Endothelial cell of umbilical vein (primary cell): ENCODE data around the gene ZMIZ1. TPM values are rescaled to one million over a fixed set of nuclear protein-coding genes. Genes with fewer than 3 reads are reported as not detected.

Experiments
- BruUV-seq: library from RNA; stranded (reverse); fragments of 400-500 nt; replicated peaks from 2 replicates; lab custom pipeline; 2021; lab: Mats Ljungman, UMichigan
- CTCF ChIA-PET: fragments of 300-600, 350-600 bp; sonication (Branson Sonifier 250); formaldehyde crosslinking; loops from one replicate; lab custom pipeline; 2021; ENCODE audit warnings: antibody characterized with exemption, inconsistent platforms; lab: Charles Lee
- POLR2A ChIA-PET: fragments of 300-600, 350-600 bp; sonication (Branson Sonifier 250); formaldehyde crosslinking; loops from one replicate; lab custom pipeline; 2021; ENCODE audit warnings: antibody characterized with exemption, inconsistent platforms; lab: Charles Lee
- DNase-seq: peaks from one replicate; pipeline ENCODE4 v3.0.0-alpha.2; 2011; ENCODE audit warnings: low read depth, low spot score
- FAIRE-seq: peaks from 2 replicates; lab custom pipeline; 2011; peaks lifted over from hg19 to GRCh38; lab: Jason Lieb, UNC
- H2AFZ ChIP-seq: 2 replicates; pipeline ENCODE4 v1.6.0; 2012; ENCODE audit warnings: low read depth, low read length, control low read depth, inconsistent platforms
- H3K27ac ChIP-seq: 2 replicates; pipeline ENCODE4 v1.5.1; 2011; ENCODE audit warnings: low read depth, mild to moderate bottlenecking, control low read depth, low read length, moderate library complexity; ENCODE audit not compliant: insufficient read depth
- H3K27me3 ChIP-seq, 2 experiments: 2 replicates each; pipeline versions ENCODE4 v1.6.0 to v1.6.1; 2011; ENCODE audit warnings: low read length in 2 of 2, mixed read lengths in 1 of 2; ENCODE audit not compliant: control insufficient read depth in 2 of 2, insufficient read depth in 2 of 2
- H3K36me3 ChIP-seq, 2 experiments: 2 replicates in 1 of 2; 3 replicates in 1 of 2; pipeline ENCODE4 v1.5.1; 2011; ENCODE audit warnings: low read length in 2 of 2, mild to moderate bottlenecking in 1 of 2, moderate library complexity in 1 of 2; ENCODE audit not compliant: control insufficient read depth in 2 of 2, insufficient read depth in 2 of 2; ENCODE audit errors: extremely low read depth in 1 of 2
- H3K4me1 ChIP-seq: 3 replicates; pipeline ENCODE4 v1.5.1; 2011; ENCODE audit warnings: mild to moderate bottlenecking, low read length; ENCODE audit not compliant: control insufficient read depth, insufficient read depth; ENCODE audit errors: extremely low read depth
- H3K4me2 ChIP-seq: 2 replicates; pipeline ENCODE4 v1.6.1; 2011; ENCODE audit warnings: low read length, control low read depth, mixed read lengths; ENCODE audit not compliant: insufficient read depth
- H3K4me3 ChIP-seq, 3 experiments: fragments of 200-600 bp in 1 of 3; sonication (generic), shearing (Covaris generic) in 1 of 3; replicated peaks in 1 of 3; 2 replicates each; pipeline ENCODE4 v1.5.1; 2011 to 2016; ENCODE audit warnings: control low read depth in 3 of 3, low read length in 3 of 3, mild to moderate bottlenecking in 2 of 3, inconsistent platforms in 1 of 3, low read depth in 1 of 3, moderate library complexity in 1 of 3; ENCODE audit not compliant: insufficient read depth in 1 of 3
- H3K79me2 ChIP-seq: 2 replicates; pipeline ENCODE4 v1.6.0; 2012; ENCODE audit warnings: low read length, inconsistent platforms; ENCODE audit not compliant: control insufficient read depth, insufficient read depth
- H3K9ac ChIP-seq: replicated peaks from 2 replicates; pipeline ENCODE3; 2011; ENCODE audit warnings: low read length, control low read depth; ENCODE audit not compliant: insufficient read depth; ENCODE audit errors: extremely low read depth
- H3K9me1 ChIP-seq: replicated peaks from 3 replicates; pipeline ENCODE4 v1.6.0; 2011; ENCODE audit warnings: mild to moderate bottlenecking, low read length; ENCODE audit not compliant: control insufficient read depth, insufficient read depth; ENCODE audit errors: extremely low read depth
- H3K9me3 ChIP-seq: replicated peaks from 2 replicates; pipeline ENCODE4 v1.5.1; 2012; ENCODE audit warnings: low read length, inconsistent platforms; ENCODE audit not compliant: control insufficient read depth, insufficient read depth
- H4K20me1 ChIP-seq: replicated peaks from 2 replicates; pipeline ENCODE3; 2011; ENCODE audit warnings: mild to moderate bottlenecking, low read length; ENCODE audit not compliant: control insufficient read depth, insufficient read depth; ENCODE audit errors: extremely low read depth
- CTCF ChIP-seq, 2 donors: IDR thresholded peaks; 1 replicate in 1 of 2; 2 replicates in 1 of 2; pipeline ENCODE4 v1.5.1; 2011; ENCODE audit warnings: low read length in 2 of 2, mild to moderate bottlenecking in 2 of 2, moderate library complexity in 2 of 2, control low read depth in 1 of 2, inconsistent platforms in 1 of 2, low read depth in 1 of 2; ENCODE audit not compliant: insufficient read depth in 1 of 2; ENCODE audit errors: extremely low read depth in 1 of 2
- EZH2 ChIP-seq: IDR thresholded peaks from 2 replicates; pipeline ENCODE4 v1.6.1; 2012; ENCODE audit warnings: borderline replicate concordance, low read depth, mild to moderate bottlenecking, moderate library complexity, low read length, inconsistent platforms; ENCODE audit not compliant: severe bottlenecking
- FOS ChIP-seq: IDR thresholded peaks from 2 replicates; pipeline ENCODE4 v1.6.1; 2011; ENCODE audit warnings: mild to moderate bottlenecking, low read length, moderate library complexity, borderline replicate concordance; ENCODE audit not compliant: insufficient read depth
- GATA2 ChIP-seq: IDR thresholded peaks from 2 replicates; pipeline ENCODE4 v1.7.0; 2011; ENCODE audit warnings: low read depth, mild to moderate bottlenecking, moderate library complexity, mixed read lengths, low read length; ENCODE audit not compliant: insufficient read length, insufficient read depth
- JUN ChIP-seq: IDR thresholded peaks from 2 replicates; pipeline ENCODE4 v1.6.1; 2011; ENCODE audit warnings: borderline replicate concordance, low read depth; ENCODE audit not compliant: insufficient read length, insufficient read depth
- MAX ChIP-seq: IDR thresholded peaks from 2 replicates; pipeline ENCODE4 v1.6.1; 2011; ENCODE audit not compliant: insufficient read depth, insufficient read length
- MYC ChIP-seq: IDR thresholded peaks from one replicate; pipeline ENCODE4 v1.6.1; 2011; ENCODE audit warnings: mild to moderate bottlenecking, low read depth, low read length
- POLR2A ChIP-seq: IDR thresholded peaks from 2 replicates; pipeline ENCODE4 v1.6.1; 2012; ENCODE audit warnings: low read depth, mild to moderate bottlenecking, control low read depth, low read length
- POLR2AphosphoS5 ChIP-seq: IDR thresholded peaks from 2 replicates; pipeline ENCODE4 v1.6.1; 2012; ENCODE audit warnings: low read depth, mild to moderate bottlenecking, control low read depth, low read length, moderate library complexity; ENCODE audit not compliant: insufficient read depth
- dilution Hi-C: fragments of 300-500 bp; cut with MboI; formaldehyde crosslinking; loops from one replicate; pipeline ENCODE4 v1.15.0; 2019; ENCODE audit warnings: low sequenced_read_pairs; ENCODE audit not compliant: extremely low pct_ligation_motif_present
- intact Hi-C: fragments of 100-400 bp; cut with micrococcal nuclease; formaldehyde crosslinking; loops from one replicate; pipeline ENCODE4 v1.10.0; 2022
- polyA plus RNA-seq, 4 experiments: library from polyadenylated mRNA; depleted of rRNA in 3 of 4; stranded (reverse) in 3 of 4; unstranded in 1 of 4; fragments of >200 nt; gene quantifications; 2 replicates each; pipeline versions ENCODE4 v1.2.1 to v1.2.3, GENCODE V29; 2011 to 2012; ENCODE audit warnings: missing spikeins in 1 of 4
- total RNA-seq: library from RNA; stranded (reverse); gene quantifications from 2 replicates; pipeline ENCODE4 v1.2.3, GENCODE V29; 2021

ZMIZ1 gene
- total and polyA plus RNA-seq, 2 donors (not counting 3 experiments of a cell fraction or from before 2014, with no cell fraction given): 12.5 to 46.7 TPM

GRCh38 chr10:79084972-79085597, 16.3 kb downstream of the ZMIZ1 start:
- ChIA-PET POLR2A (no interaction called here), CTCF (interaction anchor here (1.1 to 1.4 kb wide), 5 partner anchors 9 to 110 kb away, joined by 3 to 4 read pairs (median 3); no protein-coding TSS in a partner anchor)
- Histone ChIP-seq H2AFZ (no peak overlapping the region), H3K9me1 (no peaks in the 10 kb centered on the region), H3K4me1 (peaks cover 22% of the 10 kb centered on the region), H3K79me2 (peaks cover 90% of the 10 kb centered on the region), H3K4me2 (no peak overlapping the region), H3K9ac (no peak overlapping the region), H3K27me3 (no peaks in the 10 kb centered on the region), H3K9me3 (no peaks in the 10 kb centered on the region), H3K27ac (no peak overlapping the region), H4K20me1 (no peaks in the 10 kb centered on the region), H3K36me3 (no peaks in the 10 kb centered on the region), H3K4me3 (no peak overlapping the region)
- no peak for DNase-seq
- no peak for FAIRE-seq
- TF ChIP-seq MAX: no peak
- TF ChIP-seq EZH2: no peak
- TF ChIP-seq POLR2AphosphoS5: no peak
- no peak for TF ChIP-seq FOS
- TF ChIP-seq GATA2: no peak
- no peak for TF ChIP-seq MYC
- TF ChIP-seq JUN: no peak
- no peak for TF ChIP-seq POLR2A
- TF ChIP-seq CTCF (IDR thresholded peaks at IDR 0.05; ENCODE audit: extremely low read depth in 1 of 2, insufficient read depth in 1 of 2, low read depth in 1 of 2, low read length in 2 of 2): no peak
- intact Hi-C loops: loop anchor here (1.0 to 5.0 kb wide), 6 partner anchors 14 to 628 kb away; no protein-coding TSS in a partner anchor
- no TSS peak for BruUV-seq
- dilution Hi-C loops: no loop called here
